HG03575 (cell line): ENCODE data around the gene ZNF629.

Experiments
- ATAC-seq: cut with Tn5 transposase; IDR thresholded peaks from one replicate; pipeline ENCODE4 v1.9.1; 2021; ENCODE audit not compliant: unreplicated experiment, insufficient number of reproducible peaks, low FRiP score; ENCODE audit errors: extremely low read depth

Gene ZNF629

GRCh38 chr16:30771726-30772125, 15.3 kb downstream of the ZNF629 start:
- no peak for ATAC-seq

DNA sequence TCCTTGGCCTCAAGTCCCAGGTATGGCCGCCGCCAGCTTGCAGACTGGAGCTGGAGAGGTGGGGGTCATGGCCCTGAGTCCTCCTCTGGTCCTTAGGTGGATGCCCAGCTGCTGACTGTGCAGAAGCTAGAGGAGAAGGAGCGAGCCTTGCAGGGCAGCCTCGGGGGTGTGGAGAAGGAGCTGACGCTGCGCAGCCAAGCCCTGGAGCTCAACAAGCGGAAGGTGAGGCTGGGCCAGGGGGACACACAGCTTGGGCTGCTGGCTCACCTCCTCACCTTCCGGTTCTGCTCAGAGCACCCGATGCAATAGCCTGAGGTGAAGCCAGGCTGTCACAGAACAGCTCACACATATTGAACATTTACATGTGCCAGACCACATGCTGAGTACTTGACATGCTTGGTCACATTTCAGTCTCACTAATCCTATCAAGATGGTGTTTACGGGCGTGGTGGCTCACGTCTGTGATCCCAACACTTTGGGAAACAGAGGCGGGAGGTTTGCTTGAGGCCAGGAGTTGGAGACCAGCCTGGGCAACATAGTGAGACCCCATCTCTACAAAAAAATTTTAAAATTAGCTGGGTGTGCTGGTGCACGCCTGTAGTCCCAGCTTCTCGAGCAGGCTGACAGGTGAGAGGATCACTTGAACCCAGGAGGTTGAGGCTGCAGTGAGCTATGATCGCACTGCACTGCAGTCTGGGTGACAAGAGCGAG, 17.5 kb downstream of the ZNF629 start:
- no peak for ATAC-seq

DNA sequence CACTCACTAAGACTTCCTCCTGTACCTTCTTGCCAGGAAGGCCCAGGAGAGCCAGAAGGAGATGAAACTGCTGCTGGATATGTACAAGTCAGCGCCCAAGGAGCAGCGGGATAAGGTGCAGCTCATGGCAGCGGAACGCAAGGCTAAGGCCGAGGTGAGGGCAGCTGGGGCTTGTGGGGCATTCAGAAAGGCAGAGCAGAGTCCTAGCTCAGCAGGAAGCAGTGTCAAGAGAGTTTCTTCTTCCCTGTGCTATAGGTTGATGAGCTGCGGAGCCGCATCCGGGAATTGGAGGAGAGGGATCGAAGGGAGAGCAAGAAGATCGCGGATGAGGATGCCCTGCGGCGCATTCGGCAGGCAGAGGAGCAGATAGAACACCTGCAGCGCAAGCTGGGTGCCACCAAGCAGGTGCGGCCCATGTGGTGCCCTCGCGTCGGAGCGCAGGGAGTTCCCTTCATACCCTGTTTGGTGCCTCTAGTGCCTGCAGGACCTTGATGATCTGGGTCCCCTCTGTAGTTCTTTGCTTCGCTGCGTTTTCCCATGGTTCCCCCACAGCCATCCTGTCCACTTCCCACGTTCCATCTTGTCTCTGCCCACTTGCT, 18.3 kb downstream of the ZNF629 start:
- no peak for ATAC-seq

- ATAC-seq = no peak
These were observed 19.1 kb downstream of the ZNF629 start for GRCh38 chr16:30767767-30768465.

DNA sequence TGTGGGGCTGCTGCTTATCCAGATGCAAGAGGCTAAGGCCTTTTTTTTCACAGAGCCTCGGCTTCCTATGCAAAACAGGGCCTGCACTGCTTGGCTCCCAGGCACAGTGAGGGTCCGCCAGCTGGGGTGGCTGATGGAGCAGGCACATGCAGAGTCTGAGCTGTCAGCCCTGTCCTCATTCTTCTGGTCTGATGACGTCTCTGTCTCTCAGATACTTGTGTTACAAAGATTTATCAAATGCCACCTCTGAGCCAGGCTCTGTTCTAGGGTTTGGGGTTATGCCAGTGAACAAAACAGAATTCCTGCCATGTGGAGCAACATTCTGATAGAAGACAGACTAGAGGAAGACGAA, 20.1 kb downstream of the ZNF629 start:
- no peak for ATAC-seq

DNA sequence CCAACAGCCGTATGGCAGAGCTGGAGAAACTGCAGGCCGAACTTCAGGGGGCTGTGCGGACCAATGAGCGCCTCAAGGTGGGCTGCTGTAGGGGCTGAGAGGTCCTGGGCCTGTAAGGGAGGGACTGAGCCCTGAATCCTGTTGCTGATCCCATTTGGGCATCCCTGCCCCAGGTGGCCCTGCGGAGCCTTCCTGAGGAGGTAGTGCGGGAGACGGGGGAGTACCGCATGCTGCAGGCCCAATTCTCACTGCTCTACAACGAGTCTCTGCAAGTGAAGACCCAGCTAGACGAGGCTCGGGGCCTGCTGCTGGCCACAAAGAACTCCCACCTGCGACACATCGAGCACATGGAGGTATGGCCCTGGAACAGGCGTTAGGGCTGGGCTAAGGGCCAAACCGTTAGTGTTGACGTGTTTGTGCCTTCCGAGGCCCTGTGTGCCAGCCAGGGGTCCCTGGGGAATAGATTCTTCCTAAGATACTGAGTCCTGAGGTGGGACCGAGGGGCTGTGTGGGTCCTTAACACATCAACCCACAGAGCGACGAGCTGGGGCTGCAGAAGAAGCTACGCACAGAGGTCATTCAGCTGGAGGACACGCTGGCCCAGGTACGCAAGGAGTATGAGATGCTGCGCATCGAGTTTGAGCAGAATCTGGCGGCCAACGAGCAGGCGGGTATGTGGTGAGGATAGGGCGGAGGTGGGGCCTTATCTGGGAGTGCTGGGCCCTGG, 20.6 kb downstream of the ZNF629 start:
- ATAC-seq = no peak

- no peak for ATAC-seq
These were observed 22.1 kb downstream of the ZNF629 start for GRCh38 chr16:30764816-30765465.

DNA sequence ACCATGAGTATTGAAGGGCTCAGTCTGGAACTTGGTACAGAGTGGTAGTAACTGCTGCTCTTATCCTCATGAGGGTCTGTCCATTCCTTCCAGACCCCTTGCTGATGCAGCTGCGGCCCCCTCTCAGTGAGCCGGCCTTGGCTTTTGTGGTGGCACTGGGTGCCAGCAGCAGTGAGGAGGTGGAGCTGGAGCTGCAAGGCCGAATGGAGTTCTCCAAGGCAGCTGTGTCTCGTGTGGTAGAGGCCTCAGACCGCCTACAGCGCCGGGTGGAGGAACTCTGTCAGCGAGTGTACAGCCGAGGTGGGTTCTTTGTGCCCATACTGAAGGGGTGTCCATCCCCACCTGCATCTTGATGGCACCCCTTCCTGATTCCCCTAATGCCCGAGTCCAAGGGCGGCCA, 22.9 kb downstream of the ZNF629 start:
- ATAC-seq = no peak

DNA sequence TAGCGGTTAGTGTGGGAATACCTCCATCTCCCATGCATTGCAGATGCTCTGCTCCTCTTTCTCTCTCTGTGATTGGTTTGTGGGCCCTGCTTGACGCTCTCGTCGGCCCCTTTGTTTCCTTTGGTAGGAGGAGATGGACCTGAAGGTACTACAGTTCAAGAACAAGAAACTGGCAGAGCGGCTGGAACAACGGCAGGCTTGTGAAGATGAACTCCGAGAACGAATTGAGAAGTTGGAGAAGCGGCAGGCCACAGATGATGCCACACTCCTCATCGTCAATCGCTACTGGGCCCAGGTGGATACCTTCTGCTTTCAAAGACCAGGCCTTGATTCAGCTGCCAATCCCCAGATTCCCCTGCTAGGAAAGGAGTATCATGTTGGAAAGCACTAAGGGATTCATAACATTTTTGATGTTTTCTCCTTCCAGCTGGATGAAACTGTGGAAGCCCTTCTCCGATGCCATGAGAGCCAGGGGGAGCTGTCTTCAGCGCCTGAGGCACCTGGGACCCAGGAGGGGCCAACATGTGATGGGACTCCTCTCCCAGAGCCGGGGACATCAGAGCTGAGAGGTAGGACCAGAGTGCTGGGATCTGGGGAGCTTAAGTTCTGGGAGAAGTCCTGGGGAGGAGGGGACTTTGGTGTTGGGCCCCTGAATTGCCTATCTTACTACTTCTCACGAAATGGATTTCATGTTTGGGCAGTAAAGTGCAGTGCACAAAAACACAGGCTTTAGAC, 23.8 kb downstream of the ZNF629 start:
- ATAC-seq = no peak

- peak; percentile 44 for ATAC-seq
These were observed 24.8 kb downstream of the ZNF629 start, which contains the start of the genes CFAP119 and RNF40 for GRCh38 chr16:30761928-30762902. CFAP119 (minus strand) TSS chr16:30762062; CDS start chr16:30761748, 314 bp downstream. RNF40 (plus strand) TSS chr16:30762322; CDS start chr16:30762546, 224 bp downstream.

DNA sequence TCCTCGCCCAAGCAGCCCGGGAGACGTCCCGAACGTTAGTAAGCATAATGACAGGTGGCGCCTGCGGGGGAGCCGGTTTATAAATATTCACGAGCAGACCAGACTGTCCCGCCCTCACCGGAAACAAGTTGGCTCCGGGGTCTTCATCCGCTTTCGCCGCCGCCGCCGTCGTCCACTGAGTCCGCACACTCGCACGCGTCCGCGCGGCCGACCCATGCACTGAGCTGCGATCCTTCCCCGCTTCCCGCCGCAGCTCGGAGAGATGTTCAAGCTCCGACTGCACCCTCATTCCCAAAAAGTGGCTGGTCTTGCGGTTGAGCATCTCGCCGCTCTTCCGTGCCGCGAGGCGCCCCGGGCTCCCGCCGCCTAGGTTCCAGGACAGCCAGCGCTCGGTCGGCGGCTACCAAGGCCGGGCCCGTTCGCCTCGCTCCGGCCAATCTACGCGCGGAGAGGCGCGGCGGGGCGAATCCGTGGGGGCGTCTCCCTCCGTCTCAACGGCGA, 25.5 kb downstream of the ZNF629 start:
- no peak for ATAC-seq

DNA sequence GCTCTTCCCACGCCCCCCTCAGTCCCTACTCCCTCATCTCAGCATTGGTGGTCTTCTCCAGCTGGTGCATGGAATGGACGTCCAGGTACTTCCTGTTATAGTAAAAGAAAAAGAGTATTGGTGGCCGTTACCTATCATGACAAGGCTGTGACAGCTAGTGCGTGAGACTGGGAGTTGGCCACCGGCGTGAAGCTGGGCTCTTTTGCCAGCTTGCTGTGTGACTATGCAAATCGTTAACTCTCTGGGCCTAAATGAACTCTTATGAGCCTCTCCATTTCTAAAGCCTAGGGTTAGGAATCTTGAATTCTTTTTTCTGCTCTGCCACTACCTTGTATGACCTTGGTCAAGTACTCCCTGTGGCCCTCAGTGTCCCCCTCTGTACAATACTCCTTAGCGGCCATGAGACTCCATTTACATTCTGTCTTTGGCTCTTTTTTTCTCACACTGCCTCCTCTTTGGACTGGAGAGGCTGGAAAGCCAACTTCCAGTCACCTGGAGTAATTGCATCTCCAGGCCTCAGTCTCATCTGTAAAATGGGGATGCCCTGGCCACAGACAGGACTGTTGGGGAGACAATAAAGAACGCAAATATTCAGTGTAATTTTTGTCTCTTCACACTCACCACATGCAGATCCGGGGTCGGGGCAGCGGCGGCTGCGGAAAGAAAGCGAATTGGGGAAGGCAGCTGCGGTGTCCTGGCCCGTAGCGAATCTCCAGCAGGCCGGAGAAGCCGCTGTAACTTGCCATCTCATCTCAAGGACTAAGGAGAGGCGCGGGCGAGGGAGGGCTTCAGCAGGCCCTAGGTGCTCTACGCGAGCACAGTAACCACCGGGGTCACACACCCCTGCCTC, 26.2 kb downstream of the ZNF629 start:
- ATAC-seq = no peak

DNA sequence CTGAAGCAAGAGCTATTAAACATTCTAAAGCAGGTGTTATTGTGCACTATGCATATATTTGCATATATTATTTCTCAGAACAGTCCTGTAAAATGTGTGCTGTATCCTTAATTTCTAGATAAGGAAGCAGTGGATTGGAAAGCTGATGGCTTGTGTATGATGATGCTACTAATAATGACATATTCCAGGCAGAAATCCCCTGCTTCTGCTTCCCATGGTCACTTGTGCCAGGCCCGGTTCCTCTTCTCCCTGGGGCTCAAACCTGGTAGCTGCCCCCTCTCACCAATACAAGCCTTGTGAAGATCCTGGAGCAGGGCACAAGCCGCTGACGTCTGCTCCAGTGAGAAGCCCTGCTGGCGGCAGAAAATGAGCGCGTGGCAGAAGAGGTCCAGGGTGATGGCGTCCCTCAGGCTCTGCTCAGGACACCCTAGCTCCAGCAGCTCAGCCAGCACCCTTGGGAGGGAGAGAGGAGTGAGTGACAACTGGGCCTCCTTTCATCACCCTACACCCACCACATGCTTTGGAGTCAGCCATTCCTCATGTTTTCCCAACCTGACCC, 26.9 kb downstream of the ZNF629 start:
- no peak for ATAC-seq

GRCh38 chr16:30758988-30759491, 28.0 kb downstream of the ZNF629 start:
- ATAC-seq = no peak

DNA sequence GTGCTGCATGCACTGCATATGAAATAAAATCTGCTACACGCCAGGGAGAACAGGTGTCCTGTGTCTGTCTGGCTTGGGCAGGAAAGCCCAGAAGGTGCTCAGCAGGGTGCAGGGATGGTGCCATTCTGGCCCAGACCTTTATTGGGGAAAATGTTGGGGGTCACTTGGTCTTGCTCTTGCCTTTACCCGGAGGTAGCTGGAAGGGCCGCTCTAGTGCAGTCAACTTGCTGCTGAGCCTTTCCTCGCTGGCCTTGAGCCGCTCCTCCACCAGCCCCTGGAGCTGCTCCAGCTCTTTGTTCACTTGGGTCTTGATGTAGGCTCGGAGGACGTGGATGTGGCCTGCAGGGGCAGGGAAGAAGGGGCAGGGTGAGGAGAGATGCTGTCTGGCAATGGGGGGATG, 29.7 kb downstream of the ZNF629 start:
- ATAC-seq = no peak

DNA sequence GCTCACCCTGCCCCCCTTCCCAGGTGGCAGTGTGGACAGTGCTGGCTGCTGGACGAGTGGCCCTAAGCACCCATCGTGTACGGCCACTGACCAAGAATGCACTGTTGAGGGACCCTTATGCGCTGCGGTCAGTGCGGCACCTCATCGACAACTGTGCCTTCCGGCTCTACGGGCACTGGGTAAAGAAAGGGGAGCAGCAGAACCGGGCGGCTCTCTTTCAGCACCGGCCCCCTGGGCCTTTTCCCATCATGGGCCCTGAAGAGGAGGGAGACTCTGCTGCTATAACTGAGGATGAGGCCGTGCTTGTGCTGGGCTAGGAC, 30.3 kb downstream of the ZNF629 start:
- ATAC-seq = no peak
